HG03565 (cell line): ENCODE data around the gene MCIDAS.

ENCODE experiments used
- ATAC-seq: cut with Tn5 transposase; IDR thresholded peaks from one replicate; pipeline ENCODE4 v1.9.1; 2021; ENCODE audit warnings: mild to moderate bottlenecking, moderate library complexity; ENCODE audit not compliant: unreplicated experiment

The MCIDAS gene

GRCh38 chr5:55226934-55227663 lies at the start of gene MCIDAS:
MCIDAS (minus strand) TSS chr5:55227315; CDS start chr5:55227138, 177 bp downstream.
- no peak for ATAC-seq

- ATAC-seq: no peak
These were observed 49.7 kb upstream of the MCIDAS start for GRCh38 chr5:55276771-55277170.

DNA sequence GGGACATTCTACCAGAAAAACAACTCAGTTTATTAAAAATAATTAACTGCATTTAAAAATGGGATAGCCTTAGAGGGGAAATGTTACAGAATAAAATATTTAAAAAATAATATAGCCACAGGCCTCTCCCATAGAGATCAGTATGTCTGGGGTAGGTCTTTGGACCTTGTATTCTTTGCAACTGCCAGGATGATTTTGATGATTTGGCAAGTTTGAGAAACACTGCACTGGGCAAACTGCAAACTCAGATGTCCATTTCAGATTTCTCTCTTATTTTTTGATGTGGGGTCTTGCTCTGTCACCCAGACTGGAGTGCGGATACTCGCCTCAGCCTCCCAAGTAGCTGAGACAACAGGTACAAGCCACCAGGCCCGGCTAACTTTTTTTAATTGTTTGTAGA lies 31.2 kb upstream of the MCIDAS start:
- no peak for ATAC-seq

GRCh38 chr5:55254802-55255201 lies 27.7 kb upstream of the MCIDAS start:
- no peak for ATAC-seq

DNA sequence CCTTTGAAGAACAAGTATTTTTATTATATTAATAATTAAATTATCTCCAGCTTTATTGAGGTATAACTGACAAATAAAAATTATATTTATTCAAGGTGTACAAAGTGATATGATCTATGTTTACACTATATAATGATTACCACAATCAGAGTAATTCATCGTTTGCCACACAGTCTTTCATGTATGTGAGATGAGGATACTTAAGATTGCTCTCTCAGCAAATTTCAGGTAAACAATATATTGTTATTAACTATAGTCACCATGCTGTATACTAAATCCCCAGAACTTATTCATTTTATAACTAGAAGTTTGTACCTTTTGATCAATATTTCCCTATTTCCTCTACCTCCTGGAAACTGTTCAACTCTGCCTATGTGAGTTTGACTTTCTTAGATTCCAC lies 22.9 kb upstream of the MCIDAS start:
- ATAC-seq: no peak

DNA sequence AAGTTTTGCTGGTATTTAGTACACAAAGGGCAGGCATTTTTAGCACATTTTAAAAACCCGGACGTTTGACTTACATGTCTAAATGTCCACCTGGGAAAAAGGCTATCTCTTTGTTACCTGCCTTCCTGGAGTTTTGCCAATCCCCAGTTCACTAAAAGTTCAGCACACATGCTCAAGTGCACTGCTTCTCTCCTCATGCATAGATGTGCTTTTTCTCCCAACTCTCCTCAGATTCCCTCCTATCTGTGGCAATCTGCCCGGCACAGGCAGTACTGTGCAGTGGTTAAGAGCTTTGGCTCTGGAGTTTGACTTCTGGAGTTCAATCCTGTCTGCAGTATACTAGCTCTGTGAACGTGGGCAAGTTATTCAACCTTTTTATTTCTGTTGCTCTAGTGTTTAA lies 14.6 kb upstream of the MCIDAS start:
- ATAC-seq: no peak

DNA sequence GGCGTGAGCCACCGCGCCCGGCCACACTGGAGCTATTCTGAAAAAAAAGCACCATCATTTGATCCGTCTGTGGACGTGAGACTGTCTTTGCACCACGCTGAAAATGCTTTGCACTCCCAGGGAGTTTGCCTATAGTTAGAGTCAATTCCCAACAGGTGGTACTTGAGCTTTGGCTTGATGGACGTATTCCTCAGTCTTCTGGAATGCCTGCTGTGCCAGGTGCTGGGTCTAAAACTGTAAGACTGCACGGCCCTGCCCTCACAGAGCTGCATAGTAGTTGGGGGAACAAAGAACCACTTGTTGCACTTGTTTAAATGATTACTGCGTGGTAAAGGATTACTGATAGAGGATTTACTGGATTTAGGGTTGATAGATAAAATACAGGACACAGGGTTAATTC lies 9.7 kb upstream of the MCIDAS start:
- ATAC-seq: no peak

DNA sequence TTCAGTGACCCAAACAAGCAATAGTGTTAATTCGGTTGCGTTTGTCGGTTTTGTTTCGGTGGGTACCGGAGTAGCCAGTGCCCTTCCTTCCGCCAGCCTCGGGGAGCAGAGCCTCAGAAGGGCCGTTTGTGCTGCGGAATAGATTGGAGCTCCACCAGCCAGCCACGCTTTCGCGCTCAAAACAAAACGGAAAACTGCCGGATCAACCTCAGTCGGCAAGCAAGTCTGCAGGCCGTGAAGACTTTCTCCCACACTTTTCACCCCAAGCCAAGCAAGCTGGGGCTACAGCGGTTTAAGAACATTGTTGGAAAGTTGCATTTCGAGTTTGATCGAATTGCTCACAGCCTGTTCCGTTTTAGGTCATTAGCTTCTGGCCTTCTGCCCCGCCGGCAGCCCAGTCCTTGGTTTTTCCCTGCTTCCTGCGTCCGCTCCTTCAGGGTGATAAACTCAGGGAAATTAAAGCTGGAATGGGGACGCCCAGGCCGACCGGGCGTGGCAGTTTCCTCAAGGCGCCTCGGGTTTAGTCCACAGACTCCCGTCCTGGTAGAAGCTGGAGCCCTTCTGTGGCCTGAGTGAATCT lies 7.1 kb upstream of the MCIDAS start:
- no peak for ATAC-seq

- ATAC-seq: peak; percentile 46
These were observed 6.1 kb upstream of the MCIDAS start, which contains the start of gene CCNO for GRCh38 chr5:55232985-55233928. CCNO (minus strand) TSS chr5:55233608; CDS start chr5:55233523, 85 bp downstream.

DNA sequence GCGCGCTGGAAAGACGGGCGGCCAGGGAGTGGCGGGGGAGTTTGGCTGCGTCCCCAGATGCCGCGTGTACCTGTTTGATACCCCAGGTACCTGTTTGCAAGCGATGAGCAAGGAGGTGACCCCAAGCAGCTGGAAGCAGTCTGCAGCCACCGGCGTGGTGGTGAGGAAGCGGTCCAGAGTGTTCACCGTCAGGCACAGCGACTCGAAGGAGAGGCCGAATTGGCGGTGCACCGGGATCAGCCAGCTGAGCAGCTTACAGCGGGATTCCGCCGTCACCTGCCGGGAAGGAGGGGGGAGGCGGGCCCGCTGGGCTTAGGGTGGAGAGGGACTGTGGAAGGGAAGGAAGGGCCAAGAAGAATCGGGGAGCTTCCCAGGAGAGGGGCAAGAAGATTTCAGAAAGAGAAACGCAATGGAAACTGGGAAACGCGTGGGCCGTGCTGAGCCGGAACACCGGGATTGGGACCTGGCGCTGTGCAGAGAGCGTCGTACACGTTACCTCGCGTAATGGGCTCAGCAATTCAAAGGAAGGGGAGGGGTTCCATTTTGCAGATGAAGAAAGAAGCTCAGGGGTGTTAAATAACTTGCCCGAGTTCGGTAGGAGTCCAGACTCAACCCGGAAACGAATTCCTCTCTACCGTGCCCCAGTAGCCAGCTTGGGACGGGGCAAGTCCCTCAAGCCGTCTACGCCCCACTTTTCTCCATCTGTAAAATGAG lies 5.3 kb upstream of the MCIDAS start:
- no peak for ATAC-seq

GRCh38 chr5:55231919-55232270 lies 4.8 kb upstream of the MCIDAS start:
- ATAC-seq: no peak

- no peak for ATAC-seq
These were observed 4.2 kb upstream of the MCIDAS start for GRCh38 chr5:55231029-55231918.

GRCh38 chr5:55230086-55230629 lies 3.0 kb upstream of the MCIDAS start:
- no peak for ATAC-seq

GRCh38 chr5:55227664-55228430 lies 732 bp upstream of the MCIDAS start:
- no peak for ATAC-seq

DNA sequence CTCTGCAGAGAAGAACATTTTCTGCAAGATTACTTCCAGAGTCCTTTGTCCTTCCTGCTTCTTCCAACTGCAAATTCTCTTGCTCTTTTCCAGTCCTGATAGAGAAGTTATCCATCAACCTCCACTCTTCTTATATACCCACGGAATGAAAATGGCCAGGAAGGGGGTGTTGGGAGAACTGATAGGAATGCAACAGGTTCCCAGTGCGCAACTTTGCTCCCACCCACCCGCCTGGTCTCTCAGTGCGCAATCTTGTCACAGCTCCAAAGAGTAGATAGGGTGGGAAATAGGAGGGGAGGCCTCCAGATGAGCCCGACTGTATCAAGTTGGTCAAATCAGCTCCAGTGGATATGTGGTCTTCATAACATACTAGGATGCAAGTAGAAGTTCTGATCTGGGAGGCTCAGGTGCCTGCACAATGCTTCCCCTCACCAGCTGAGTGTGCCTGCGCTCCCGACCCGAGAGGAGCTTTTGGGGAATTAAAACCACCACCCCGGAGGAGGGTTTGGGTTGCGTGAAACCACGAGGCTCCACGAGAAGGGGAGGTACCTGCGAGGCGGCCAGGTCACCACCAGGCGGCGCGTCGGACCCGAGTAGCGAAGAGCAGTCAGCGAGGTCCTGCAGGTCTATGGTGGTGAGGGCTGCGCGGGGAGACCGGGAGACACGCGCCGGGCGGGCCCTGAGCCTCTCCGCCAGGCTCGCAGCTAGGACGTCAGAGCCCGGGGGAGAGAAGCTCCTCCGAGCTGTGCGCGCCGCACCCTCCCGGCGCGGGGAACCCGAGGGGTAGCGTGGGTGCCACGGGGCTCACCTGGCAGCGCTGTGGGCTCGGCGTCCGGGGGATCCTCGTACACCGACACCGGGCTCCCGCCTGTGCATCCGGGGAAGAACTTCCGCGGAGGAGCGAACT lies 835 bp downstream of the MCIDAS start:
- ATAC-seq: no peak

- no peak for ATAC-seq
These were observed 1.8 kb downstream of the MCIDAS start for GRCh38 chr5:55225346-55225745.

DNA sequence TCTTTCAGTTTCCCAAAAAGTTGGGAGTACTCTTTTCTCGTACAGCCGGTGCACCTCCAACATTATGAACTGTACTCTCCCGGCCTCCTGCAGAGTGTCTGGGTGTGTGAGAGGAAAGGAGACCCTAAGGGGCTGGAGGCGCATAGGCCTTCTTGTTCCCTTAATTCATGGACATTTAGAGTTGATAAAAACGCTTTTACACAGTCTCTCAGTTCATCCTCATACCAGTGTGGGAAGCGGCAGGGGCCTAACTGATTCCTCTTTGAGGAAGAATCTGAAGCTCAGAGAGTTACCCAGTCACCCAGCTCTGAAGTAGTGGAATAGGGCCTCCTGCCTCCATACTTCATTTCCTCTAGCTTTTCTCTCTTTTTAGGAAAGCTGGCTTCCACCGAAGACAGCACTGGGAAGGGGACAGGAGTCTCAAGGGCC lies 3.3 kb downstream of the MCIDAS start:
- no peak for ATAC-seq
